Measurements from ENCODE around the gene RASA3.

DNA sequence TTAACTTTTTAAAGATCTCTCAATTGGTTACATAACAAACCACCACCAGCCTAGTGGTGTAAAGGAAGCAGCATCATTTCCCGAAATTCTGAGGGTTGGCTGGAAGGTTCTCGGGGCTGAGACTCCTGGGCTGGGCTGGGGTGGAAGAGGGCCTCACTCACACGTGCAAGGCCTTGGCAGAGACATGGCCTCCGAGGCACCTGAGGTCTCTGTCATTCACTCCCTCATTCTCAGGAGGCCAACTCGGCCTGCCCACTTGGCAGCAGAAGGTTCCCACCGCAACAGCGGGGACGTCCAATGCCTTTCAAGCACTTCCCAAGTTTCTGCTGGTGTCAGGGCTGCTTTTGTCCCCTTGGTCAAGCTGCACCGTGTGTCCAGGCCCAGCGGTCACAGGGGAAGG, 18.6 kb upstream of the RASA3 start:
- TF ChIP-seq GATA2 (IDR thresholded peaks at IDR 0.05; ENCODE audit: low read depth, low read length): no peak
- TF ChIP-seq GATA3 (IDR thresholded peaks at IDR 0.05; ENCODE audit: low read depth, low read length): no peak
